Fibroblast of lung (primary cell): ENCODE measurements around the gene GPD1.

ENCODE experiments used
- EZH2 ChIP-seq: IDR thresholded peaks from 2 replicates; pipeline ENCODE4 v1.5.1; 2012; ENCODE audit warnings: low read length, control low read depth, mild to moderate bottlenecking; ENCODE audit errors: missing control alignments
- TF ChIP-seq, protein P1 (sequence below), 2 donors: IDR thresholded peaks in 1 of 2; conservative IDR thresholded peaks in 1 of 2; 1 replicate in 1 of 2; 2 replicates in 1 of 2; pipeline ENCODE4 v1.5.1; 2011 to 2012; ENCODE audit warnings: low read length in 2 of 2, control low read depth in 1 of 2, inconsistent platforms in 1 of 2, low read depth in 1 of 2, mild to moderate bottlenecking in 1 of 2

DNA sequence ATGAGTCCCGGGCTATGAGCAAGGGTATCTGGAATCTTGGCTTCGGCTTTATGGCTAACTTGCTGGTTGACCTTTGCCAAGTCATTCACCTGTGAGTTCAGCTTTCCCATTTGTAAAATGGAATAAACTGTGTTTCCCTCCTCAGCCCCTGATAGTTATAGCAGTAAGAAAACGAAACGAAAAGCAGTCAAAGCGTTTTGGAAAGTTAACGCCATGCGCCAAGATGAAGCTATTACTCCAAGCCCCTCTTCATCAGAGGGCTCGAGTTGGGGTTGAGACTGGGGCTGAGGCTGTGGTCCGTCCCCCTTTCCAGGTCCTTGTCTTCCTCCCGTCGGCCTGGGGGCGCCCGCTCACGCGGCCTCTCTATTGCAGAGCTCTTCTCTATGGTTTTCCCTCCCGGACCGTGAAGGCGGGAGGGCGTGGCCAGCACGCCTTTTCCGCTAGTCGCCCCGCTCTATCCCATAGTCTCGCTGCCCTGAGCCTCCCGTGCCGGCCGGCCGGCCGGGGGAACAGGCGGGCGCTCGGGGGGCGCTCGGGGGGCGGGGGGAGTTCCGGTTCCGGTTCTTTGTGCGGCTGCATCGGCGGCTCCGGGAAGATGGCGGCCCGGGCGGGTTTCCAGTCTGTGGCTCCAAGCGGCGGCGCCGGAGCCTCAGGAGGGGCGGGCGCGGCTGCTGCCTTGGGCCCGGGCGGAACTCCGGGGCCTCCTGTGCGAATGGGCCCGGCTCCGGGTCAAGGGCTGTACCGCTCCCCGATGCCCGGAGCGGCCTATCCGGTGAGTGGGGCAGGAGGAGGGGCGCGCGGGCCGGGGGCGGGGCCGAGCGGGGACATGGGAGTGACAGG lies 18.8 kb upstream of the GPD1 start, which contains the start of gene SMARCD1:
- TF ChIP-seq, protein P1, sequence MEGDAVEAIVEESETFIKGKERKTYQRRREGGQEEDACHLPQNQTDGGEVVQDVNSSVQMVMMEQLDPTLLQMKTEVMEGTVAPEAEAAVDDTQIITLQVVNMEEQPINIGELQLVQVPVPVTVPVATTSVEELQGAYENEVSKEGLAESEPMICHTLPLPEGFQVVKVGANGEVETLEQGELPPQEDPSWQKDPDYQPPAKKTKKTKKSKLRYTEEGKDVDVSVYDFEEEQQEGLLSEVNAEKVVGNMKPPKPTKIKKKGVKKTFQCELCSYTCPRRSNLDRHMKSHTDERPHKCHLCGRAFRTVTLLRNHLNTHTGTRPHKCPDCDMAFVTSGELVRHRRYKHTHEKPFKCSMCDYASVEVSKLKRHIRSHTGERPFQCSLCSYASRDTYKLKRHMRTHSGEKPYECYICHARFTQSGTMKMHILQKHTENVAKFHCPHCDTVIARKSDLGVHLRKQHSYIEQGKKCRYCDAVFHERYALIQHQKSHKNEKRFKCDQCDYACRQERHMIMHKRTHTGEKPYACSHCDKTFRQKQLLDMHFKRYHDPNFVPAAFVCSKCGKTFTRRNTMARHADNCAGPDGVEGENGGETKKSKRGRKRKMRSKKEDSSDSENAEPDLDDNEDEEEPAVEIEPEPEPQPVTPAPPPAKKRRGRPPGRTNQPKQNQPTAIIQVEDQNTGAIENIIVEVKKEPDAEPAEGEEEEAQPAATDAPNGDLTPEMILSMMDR (conservative IDR thresholded peaks at IDR 0.05 in 1 of 2, IDR thresholded peaks at IDR 0.05 in 1 of 2; ENCODE audit: low read depth in 1 of 2, low read length in 2 of 2) = peak; percentile 55 to 57
- no peak for TF ChIP-seq EZH2
